ENCODE measurements around the gene ST7L.
"Not testable (repeated sequence)": the region's sequence is repeated elsewhere in the genome, so short reads cannot be mapped to it uniquely, and the experiment has no call there.

ST7L gene

GRCh38 chr1:112618721-112619517, at the start of gene ST7L:
TSS of gene ST7L (minus strand) at chr1:112619141. CDS start at chr1:112619113, 28 bp downstream.
- peak; percentile 67 to 68 for DNase-seq

DNA sequence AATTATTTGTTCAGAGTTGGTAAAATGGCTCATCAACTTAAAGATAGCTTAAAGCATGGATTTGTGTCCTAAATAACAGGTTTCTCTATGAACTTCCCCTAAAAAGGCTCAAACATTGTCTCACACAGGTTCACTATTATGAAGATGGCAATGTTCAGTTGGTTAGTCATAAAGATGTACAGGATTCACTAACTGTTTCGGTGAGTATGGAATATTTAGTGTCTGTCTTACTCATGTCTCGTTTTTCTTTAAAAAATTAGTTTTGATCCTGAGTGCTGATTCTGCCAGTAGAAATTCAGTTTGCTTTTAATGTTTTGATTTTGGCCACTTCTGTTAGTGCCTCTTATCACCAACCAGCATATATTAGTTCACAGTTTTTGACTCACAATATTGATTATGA, 48.0 kb upstream of the ST7L start:
- DNase-seq: no peak

DNA sequence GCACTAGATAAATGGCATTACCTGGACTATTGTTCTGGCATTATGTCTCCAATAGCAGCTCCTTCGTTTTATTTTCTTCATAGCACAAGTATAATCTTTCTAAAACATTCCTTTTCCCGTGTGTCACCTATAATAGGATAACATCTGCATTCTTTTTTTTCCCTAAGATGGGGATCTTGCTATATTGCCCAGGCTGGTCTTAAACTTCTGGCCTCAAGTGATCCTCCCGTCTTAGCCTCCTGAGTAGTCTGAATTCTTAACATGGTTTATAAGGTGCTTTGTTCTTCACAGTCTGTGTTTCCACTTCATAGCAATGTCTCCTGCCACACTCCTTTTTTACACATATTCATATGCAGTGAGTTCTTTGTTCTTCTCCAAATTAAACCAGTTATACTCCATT, 46.9 kb upstream of the ST7L start:
- no peak for DNase-seq

- no peak for DNase-seq
These were observed 32.3 kb upstream of the ST7L start for GRCh38 chr1:112651205-112651604.

DNA sequence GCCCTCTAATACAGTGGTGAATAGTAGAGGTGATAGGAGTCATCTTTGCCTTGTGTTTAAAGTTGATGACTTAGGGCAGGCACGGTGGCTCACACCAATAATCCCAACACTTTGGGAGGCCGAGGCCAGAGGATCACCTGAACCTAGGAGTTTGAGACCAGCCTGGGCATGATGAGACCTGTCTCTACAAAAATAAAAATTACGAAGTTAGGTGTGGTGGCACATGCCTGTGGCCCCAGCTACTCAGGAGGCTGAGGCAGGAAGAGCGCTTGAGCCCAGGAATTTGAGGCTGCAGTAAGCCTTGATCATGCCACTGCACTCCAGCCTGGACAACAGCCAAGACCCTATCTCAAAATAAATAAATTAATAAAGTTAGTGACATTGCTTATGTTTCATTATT, 27.3 kb upstream of the ST7L start:
- DNase-seq: no peak

GRCh38 chr1:112643080-112643479, 24.1 kb upstream of the ST7L start:
- DNase-seq: no peak

DNA sequence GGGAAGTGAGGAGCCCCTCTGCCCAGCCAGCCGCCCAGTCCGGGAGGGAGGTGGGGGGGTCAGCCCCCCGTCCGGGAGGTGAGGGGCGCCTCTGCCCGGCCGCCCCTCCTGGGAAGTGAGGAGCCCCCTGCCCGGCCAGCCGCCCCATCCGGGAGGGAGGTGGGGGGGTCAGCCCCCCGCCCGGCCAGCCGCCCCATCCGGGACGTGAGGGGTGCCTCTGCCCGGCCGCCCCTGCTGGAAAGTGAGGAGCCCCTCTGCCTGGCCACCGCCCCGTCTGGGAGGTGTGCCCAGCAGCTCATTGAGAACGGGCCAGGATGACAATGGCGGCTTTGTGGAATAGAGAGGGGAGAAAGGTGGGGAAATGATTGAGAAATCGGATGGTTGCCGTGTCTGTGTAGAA, 21.5 kb upstream of the ST7L start:
- not testable (repeated sequence) for DNase-seq

DNA sequence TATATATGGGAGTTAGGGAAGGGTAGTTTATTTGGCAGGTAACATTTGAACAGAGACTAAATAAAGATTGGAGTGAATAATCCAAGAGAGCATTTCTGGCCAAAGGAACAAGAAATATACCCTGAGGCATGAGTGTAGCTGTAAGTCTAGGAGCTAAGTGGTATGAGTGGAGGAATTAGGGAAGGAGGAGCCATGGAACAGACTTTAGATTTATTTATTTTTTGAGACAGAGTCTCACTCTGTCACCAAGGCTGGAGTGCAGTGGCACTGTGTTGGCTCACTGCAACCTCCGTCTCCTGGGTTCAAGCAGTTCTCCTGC, 19.1 kb upstream of the ST7L start:
- DNase-seq: no peak

DNA sequence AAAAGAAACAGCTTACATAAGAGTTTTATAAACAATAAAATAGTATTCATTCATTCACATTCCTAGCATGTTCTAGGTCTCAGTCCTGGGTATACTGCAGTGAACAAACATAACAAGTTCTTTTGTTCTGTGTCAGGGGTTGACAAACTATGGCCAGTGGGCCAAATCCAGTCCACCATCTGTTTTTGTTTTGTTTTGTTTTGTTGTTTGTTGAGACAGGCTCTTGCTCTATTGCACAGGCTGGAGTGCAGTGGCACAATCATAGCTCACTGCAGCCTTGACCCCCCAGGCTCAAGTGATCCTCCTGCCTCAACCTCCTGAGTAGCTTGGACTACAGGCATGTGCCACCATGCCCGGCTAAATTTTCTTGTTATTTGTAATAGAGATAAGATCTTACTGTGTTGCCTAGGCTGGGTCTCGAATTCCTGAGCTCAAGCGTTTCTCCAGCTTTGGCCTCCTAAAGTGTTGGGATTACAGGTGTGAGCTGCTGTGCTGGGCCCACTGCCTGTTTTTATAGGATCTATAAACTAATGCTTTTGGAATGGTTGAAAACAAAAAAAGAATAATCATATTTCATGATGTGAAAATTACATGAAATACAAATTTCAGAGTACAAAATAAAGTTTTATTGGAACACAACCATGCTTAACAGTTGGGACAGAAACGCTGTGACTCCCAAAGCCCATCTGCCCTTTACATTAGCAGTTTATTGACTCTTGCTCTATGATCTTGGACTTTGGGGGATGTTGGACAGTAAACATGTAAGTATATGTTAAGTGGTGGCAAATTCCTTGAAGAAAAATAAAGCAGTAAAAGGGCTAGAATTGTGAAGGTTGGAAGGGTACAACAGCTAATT, 18.5 kb upstream of the ST7L start:
- DNase-seq: no peak

- no peak for DNase-seq
These were observed 17.8 kb upstream of the ST7L start for GRCh38 chr1:112636597-112637253.

- no peak for DNase-seq
These were observed 17.1 kb upstream of the ST7L start for GRCh38 chr1:112636056-112636455.

DNA sequence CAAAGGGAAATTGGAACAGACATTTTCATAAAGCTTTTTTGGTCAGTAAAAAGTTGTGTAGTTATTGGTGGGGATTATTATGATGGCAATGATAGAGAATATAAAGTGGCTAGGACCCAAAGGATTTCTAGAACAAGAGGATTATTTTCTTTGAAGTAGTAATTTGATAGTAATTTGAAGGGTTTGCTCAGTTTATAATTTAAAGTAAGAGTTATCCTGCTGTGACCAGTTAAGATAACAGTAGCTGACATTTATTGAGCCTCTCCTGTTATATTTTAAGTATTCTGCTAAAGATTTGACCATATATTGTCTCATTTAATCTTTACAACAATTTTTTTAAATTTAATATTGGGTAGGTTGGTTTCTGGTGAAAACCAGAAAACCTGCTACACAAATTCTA, 15.4 kb upstream of the ST7L start:
- no peak for DNase-seq

- no peak for DNase-seq
These were observed 14.7 kb upstream of the ST7L start for GRCh38 chr1:112633628-112634027.

- no peak for DNase-seq
These were observed 10.3 kb upstream of the ST7L start for GRCh38 chr1:112629256-112629655.

DNA sequence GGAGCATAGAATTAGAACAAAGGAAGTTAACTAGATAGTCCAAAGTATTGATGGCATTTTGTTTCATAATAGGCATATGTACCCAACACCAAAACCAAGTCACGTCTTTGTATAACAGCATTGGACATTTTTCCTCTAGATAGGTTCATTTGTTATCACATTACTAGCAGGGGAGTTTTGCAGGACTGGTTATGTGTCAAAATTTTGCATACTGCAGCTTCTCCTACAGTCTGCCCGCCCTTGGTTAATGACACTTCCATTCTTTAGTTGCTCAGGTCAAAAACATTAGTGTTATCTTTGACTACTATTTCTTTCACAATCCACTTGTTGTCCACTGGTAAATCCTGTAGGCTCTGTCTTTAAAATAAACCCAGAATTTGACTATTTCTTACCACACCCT, 9.6 kb upstream of the ST7L start:
- no peak for DNase-seq

GRCh38 chr1:112626887-112627286, 7.9 kb upstream of the ST7L start:
- no peak for DNase-seq

- DNase-seq: no peak
These were observed 7.3 kb upstream of the ST7L start for GRCh38 chr1:112626193-112626592.

- DNase-seq: no peak
These were observed 6.8 kb upstream of the ST7L start for GRCh38 chr1:112625696-112626095.

- DNase-seq: not testable (repeated sequence)
These were observed 5.6 kb upstream of the ST7L start for GRCh38 chr1:112624493-112624892.

DNA sequence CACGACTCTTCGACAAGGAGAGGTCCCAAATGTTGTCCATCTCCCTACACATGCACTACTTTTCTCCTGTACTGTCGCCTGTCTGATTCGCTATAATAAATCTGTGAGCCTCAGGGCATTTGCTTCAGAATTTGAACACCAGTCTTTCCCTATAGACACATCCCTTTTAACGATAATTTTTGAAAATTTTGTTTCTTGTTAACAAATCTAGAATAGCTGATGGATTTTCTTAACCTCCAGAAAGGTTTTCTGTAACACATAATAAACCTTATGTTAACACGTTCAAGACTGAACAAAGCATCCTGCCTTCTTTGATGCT, 1.4 kb upstream of the ST7L start:
- no peak for DNase-seq

DNA sequence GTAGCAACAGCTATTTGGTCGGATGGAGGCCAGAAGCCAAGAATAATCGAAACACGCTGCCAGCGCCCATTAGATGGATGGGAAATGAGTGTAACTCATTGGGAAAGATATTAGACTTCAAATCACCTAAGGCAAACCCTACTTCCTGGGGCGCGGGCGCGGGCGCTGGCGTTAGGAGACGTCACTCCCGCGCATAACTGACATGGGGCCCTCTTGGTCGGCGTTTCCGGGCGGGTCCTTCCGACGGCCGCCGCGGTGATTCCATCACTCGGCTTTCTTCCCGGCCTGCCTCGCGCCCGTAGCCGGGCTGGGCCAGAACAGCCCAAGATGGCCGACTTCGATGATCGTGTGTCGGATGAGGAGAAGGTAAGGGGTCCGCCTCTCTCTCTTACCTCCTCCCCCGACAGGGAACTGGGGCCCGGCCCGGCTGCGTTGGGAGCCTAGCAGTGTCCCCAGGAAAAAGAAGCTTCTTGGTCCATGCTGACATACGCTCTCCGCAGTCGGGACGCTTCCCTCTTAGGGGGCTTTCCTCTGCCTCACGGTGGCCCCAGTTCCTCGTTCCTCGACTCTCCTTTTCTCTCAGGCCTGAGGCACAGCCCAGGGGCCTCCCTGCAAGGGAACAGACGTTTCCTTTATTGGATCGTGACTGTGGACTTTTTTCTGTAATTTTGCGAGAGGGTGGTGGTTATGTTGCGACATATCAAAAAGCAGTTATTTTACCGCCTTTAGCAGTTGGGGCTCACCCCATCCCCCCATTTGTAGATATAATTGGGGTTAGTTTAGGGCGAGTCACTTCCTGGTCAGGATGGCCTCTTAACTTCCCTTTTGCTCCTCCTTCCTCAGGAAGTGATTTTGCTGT, 806 bp upstream of the ST7L start, which contains the start of gene CAPZA1:
CAPZA1 (plus strand) TSS at position 315 of the 859 bp plus-strand sequence; CDS start at position 328, 13 bp downstream.
- peak; percentile 94 for DNase-seq

- peak; percentile 45 to 70 for DNase-seq
These were observed 724 bp downstream of the ST7L start for GRCh38 chr1:112618114-112618720.

Data from CD4-positive, alpha-beta T cell treated with Interleukin-1 beta for 1 hour (primary cell).